BLaER1 treated with 17β-estradiol and CSF1 and Interleukin-3, amounts not matched to agents 10 nM and 100 nM (cell line): Measurements from ENCODE around the gene MAP4.
"Not testable (repeated sequence)": the region's sequence is repeated elsewhere in the genome, so short reads cannot be mapped to it uniquely, and the experiment has no call there.

ENCODE experiments used
- H3K27ac ChIP-seq, 11 experiments: shearing (Covaris generic); formaldehyde crosslinking; 2 replicates each; pipeline ENCODE4 v1.8.1; 2022
- H3K27me3 ChIP-seq, 11 experiments: shearing (Covaris generic); formaldehyde crosslinking; 2 replicates each; pipeline ENCODE4 v1.8.1; 2022
- H3K36me3 ChIP-seq, 11 experiments: shearing (Covaris generic); formaldehyde crosslinking; 2 replicates each; pipeline ENCODE4 v1.8.1; 2022
- H3K4me1 ChIP-seq, 10 experiments: shearing (Covaris generic); formaldehyde crosslinking; 2 replicates each; pipeline ENCODE4 v1.8.1; 2022
- H3K4me2 ChIP-seq, 11 experiments: shearing (Covaris generic); formaldehyde crosslinking; 2 replicates each; pipeline ENCODE4 v1.8.1; 2022
- H3K4me3 ChIP-seq, 10 experiments: shearing (Covaris generic); formaldehyde crosslinking; 2 replicates each; pipeline ENCODE4 v1.8.1; 2022
- H3K9ac ChIP-seq, 11 experiments: shearing (Covaris generic); formaldehyde crosslinking; 2 replicates each; pipeline ENCODE4 v1.8.1; 2022
- H3K9me3 ChIP-seq, 11 experiments: shearing (Covaris generic); formaldehyde crosslinking; replicated peaks in 1 of 11; 2 replicates each; pipeline ENCODE4 v1.8.1; 2022
- H4K20me1 ChIP-seq, 11 experiments: shearing (Covaris generic); formaldehyde crosslinking; 2 replicates each; pipeline ENCODE4 v1.8.1; 2022
- Cebpa-rat ChIP-seq, 11 experiments: shearing (Covaris generic); IDR thresholded peaks; 2 replicates each; pipeline ENCODE4 v1.8.1; 2022

MAP4 gene

DNA sequence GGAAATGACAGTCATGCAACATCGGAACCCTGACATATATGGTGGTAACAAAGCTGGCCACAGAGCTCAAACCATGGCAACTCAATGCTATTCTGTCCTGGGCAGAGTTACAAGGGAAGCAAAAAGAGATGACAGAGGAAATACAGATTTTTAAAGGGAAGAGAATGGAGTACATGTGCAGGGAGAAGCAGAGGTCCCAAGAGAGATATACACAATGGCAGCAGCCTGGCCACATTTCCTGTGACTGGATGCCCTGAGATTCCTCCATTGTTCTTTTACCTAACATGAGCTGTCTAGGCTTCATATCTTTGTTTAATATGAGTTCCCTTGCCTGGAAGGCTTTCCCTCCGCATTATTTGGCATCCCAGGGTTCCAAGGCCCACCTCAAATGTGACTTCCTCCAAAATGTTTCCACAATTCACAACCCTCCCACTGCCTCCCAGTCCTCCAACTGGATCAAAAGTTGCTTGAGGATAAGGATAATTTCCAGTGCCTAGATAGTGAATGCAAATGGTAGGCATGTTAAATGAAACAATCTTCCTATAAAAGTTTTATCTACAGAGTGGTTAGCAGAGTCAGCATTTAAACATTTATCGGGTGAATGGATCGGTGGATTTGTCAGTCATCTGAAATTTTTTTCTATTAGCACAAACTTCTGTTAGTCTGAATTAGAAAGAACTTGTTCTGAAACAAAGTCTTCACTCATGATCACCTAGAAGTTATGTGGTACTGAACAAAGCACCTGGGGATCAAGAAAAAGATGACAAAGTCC lies 127.0 kb downstream of the MAP4 start:
- H3K4me3 ChIP-seq = no peak overlapping the region
- H3K9ac ChIP-seq = no peak overlapping the region
- peaks cover 45 to 91% (median 67%) of the 10 kb centered on the region in 11 experiments for H3K36me3 ChIP-seq
- peaks cover 0 to 37% (median 5%) of the 10 kb centered on the region in 11 experiments; a peak in 9 of 22 replicates for H3K9me3 ChIP-seq
- H3K4me2 ChIP-seq = peak overlapping the region in 8 of 11 experiments; percentile 37 to 77 (median 49); a peak in 16 of 22 replicates
- no peaks in the 10 kb centered on the region for H3K27me3 ChIP-seq
- H3K27ac ChIP-seq = peak overlapping the region in 1 of 11 experiments; percentile 6; a peak in 2 of 22 replicates
- TF ChIP-seq Cebpa-rat (IDR thresholded peaks at IDR 0.05) = no peak
- peaks cover 0 to 5% (median 0%) of the 10 kb centered on the region in 11 experiments; a peak in 1 of 22 replicates for H4K20me1 ChIP-seq
- peaks cover 9 to 38% (median 32%) of the 10 kb centered on the region in 10 experiments; a peak in 18 of 20 replicates for H3K4me1 ChIP-seq

- H3K27me3 ChIP-seq, H4K20me1 ChIP-seq, H3K27ac ChIP-seq, H3K9ac ChIP-seq, H3K4me2 ChIP-seq, H3K4me3 ChIP-seq: not testable (repeated sequence)
- peaks cover 41 to 90% (median 63%) of the 10 kb centered on the region in 11 experiments for H3K36me3 ChIP-seq
- H3K4me1 ChIP-seq = peaks cover 9 to 38% (median 32%) of the 10 kb centered on the region in 10 experiments; a peak in 18 of 20 replicates
- H3K9me3 ChIP-seq = peaks cover 0 to 37% (median 5%) of the 10 kb centered on the region in 11 experiments; a peak in 9 of 22 replicates
Measured at GRCh38 chr3:47887991-47888390, 128.2 kb downstream of the MAP4 start.

DNA sequence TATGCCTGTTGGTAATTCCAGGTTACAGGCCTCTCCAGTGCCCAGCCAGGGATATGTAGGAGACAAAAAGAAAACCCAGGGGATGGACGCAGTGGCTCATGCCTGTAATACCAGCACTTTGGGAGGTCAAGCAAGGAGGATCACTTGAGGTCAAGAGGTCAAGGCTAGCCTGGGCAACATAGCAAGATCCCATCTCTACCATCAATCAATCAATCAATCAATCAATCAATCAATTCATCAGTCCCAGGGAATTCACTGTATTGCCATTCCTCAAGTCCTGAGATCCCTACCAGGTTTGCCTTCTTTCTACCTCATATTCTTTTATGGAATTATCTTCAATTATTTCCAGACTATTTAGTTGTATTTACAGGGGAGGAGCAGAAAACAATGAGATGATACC lies 131.0 kb downstream of the MAP4 start:
- Histone ChIP-seq H3K27me3 (no peaks in the 10 kb centered on the region), H3K9me3 (peaks cover 0 to 37% (median 5%) of the 10 kb centered on the region in 11 experiments; a peak in 9 of 22 replicates), H3K4me1 (peaks cover 0 to 26% (median 22%) of the 10 kb centered on the region in 10 experiments; a peak in 16 of 20 replicates), H3K9ac (no peak overlapping the region), H3K4me3 (no peak overlapping the region), H3K4me2 (peak overlapping the region in 6 of 11 experiments; percentile 7 to 25 (median 20); a peak in 6 of 22 replicates), H3K36me3 (peaks cover 20 to 88% (median 47%) of the 10 kb centered on the region in 11 experiments; a peak in 20 of 22 replicates), H4K20me1 (peaks cover 0 to 5% (median 0%) of the 10 kb centered on the region in 11 experiments; a peak in 1 of 22 replicates), H3K27ac (no peak overlapping the region)
- TF ChIP-seq Cebpa-rat (IDR thresholded peaks at IDR 0.05) = no peak

DNA sequence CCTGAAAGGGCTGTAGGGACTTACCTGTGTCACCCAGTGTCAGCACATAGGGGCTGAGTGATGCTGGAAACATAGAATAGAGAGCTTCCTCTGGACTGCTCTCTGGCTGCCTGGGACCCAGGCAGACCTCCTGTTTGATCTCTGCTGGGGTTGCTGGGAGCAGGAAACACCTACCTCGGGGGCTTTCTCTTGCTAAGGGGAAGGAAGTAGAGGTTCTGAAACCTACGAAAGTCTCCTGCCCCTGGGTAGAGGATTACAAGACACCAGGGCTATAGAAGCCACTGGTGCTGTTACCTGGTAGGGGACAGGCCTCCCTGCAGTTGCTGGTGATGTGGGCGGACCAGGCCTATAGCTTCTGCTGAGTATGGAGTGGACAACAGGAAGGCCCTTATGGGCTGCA lies 131.6 kb downstream of the MAP4 start:
- peaks cover 0 to 5% (median 0%) of the 10 kb centered on the region in 11 experiments; a peak in 1 of 22 replicates for H4K20me1 ChIP-seq
- no peaks in the 10 kb centered on the region for H3K27me3 ChIP-seq
- no peak for TF ChIP-seq Cebpa-rat (IDR thresholded peaks at IDR 0.05)
- peaks cover 0 to 22% (median 18%) of the 10 kb centered on the region in 10 experiments; a peak in 16 of 20 replicates for H3K4me1 ChIP-seq
- H3K9me3 ChIP-seq = peaks cover 0 to 37% (median 5%) of the 10 kb centered on the region in 11 experiments; a peak in 9 of 22 replicates
- H3K4me3 ChIP-seq = no peak overlapping the region
- peak overlapping the region in 4 of 11 experiments; percentile 8 to 25 (median 20); a peak in 6 of 22 replicates for H3K4me2 ChIP-seq
- no peak overlapping the region for H3K9ac ChIP-seq
- H3K36me3 ChIP-seq = peaks cover 20 to 91% (median 47%) of the 10 kb centered on the region in 11 experiments; a peak in 20 of 22 replicates
- no peak overlapping the region for H3K27ac ChIP-seq

GRCh38 chr3:47882338-47882737 lies 133.9 kb downstream of the MAP4 start:
- no peaks in the 10 kb centered on the region for H3K27me3 ChIP-seq
- peaks cover 0 to 17% (median 15%) of the 10 kb centered on the region in 10 experiments; a peak in 17 of 20 replicates for H3K4me1 ChIP-seq
- H3K4me2 ChIP-seq = no peak overlapping the region
- TF ChIP-seq Cebpa-rat (IDR thresholded peaks at IDR 0.05) = no peak
- H3K4me3 ChIP-seq = no peak overlapping the region
- H4K20me1 ChIP-seq = peaks cover 0 to 10% (median 0%) of the 10 kb centered on the region in 11 experiments; a peak in 2 of 22 replicates
- no peak overlapping the region for H3K9ac ChIP-seq
- peaks cover 0 to 25% (median 5%) of the 10 kb centered on the region in 11 experiments; a peak in 7 of 22 replicates for H3K9me3 ChIP-seq
- H3K36me3 ChIP-seq = peaks cover 18 to 86% (median 35%) of the 10 kb centered on the region in 11 experiments; a peak in 19 of 22 replicates
- no peak overlapping the region for H3K27ac ChIP-seq

- peaks cover 27 to 87% (median 49%) of the 10 kb centered on the region in 11 experiments for H3K36me3 ChIP-seq
- TF ChIP-seq Cebpa-rat (IDR thresholded peaks at IDR 0.05) = no peak
- H3K4me1 ChIP-seq = peaks cover 0 to 11% (median 10%) of the 10 kb centered on the region in 10 experiments; a peak in 17 of 20 replicates
- H3K27me3 ChIP-seq = no peaks in the 10 kb centered on the region
- no peak overlapping the region for H3K4me3 ChIP-seq
- no peak overlapping the region for H3K27ac ChIP-seq
- peak overlapping the region in 9 of 11 experiments; percentile 1 to 56 (median 33); a peak in 11 of 22 replicates for H3K4me2 ChIP-seq
- H4K20me1 ChIP-seq = peaks cover 0 to 10% (median 0%) of the 10 kb centered on the region in 11 experiments; a peak in 1 of 22 replicates
- H3K9ac ChIP-seq = no peak overlapping the region
- no peaks in the 10 kb centered on the region for H3K9me3 ChIP-seq
Measured at GRCh38 chr3:47877719-47878118, 138.5 kb downstream of the MAP4 start.

DNA sequence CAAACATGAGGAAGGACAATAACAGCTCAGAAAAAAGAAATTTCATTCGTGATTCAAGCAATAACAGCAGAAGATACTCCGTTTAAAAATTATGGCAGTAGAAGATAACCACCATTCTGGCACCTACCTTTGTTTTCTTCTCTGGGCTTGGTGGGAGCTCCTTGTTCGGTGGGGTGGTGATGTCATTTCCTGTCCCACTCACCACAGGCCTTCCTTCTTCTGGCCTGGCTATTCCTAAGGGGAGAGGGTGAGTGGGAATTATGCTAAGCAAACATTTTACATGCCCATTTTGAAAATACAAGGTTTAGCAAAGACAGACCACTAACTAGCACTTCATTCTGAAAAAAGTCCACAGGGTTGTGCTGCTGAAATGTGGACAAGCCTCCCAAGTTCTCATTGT lies 138.9 kb downstream of the MAP4 start:
- peak overlapping the region in 9 of 11 experiments; percentile 1 to 56 (median 33); a peak in 11 of 22 replicates for H3K4me2 ChIP-seq
- H3K9ac ChIP-seq = no peak overlapping the region
- TF ChIP-seq Cebpa-rat (IDR thresholded peaks at IDR 0.05) = no peak
- peaks cover 0 to 11% (median 10%) of the 10 kb centered on the region in 10 experiments; a peak in 17 of 20 replicates for H3K4me1 ChIP-seq
- peaks cover 28 to 88% (median 53%) of the 10 kb centered on the region in 11 experiments for H3K36me3 ChIP-seq
- no peak overlapping the region for H3K4me3 ChIP-seq
- no peaks in the 10 kb centered on the region for H3K27me3 ChIP-seq
- peaks cover 0 to 10% (median 0%) of the 10 kb centered on the region in 11 experiments; a peak in 1 of 22 replicates for H4K20me1 ChIP-seq
- no peaks in the 10 kb centered on the region for H3K9me3 ChIP-seq
- H3K27ac ChIP-seq = no peak overlapping the region

DNA sequence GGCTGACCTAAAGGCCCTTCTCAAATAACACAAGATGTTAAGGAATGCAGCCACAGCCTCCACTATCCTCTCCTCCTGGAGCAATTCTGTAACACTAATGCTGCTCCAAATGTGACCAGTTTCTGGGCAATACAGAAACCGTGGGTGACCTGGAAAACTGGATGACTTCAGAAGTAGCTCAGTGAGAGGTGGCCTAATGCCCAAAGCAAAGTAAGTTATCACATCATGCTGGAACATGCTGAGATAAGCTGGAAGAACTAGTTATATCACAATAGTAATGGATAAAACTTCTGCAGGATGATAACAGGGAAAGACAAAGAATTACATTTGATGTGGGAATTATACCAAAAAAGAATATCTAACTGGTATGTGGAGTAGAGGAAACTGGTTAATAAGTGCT lies 141.3 kb downstream of the MAP4 start:
- Histone ChIP-seq H3K4me2 (no peak overlapping the region), H3K36me3 (peaks cover 49 to 93% (median 72%) of the 10 kb centered on the region in 11 experiments), H3K9me3 (no peaks in the 10 kb centered on the region), H3K27me3 (no peaks in the 10 kb centered on the region), H3K4me3 (no peak overlapping the region), H3K4me1 (peaks cover 0 to 11% (median 10%) of the 10 kb centered on the region in 10 experiments; a peak in 17 of 20 replicates), H4K20me1 (peaks cover 0 to 10% (median 0%) of the 10 kb centered on the region in 11 experiments; a peak in 1 of 22 replicates), H3K9ac (no peak overlapping the region), H3K27ac (no peak overlapping the region)
- TF ChIP-seq Cebpa-rat (IDR thresholded peaks at IDR 0.05) = no peak

GRCh38 chr3:47874438-47874837 lies 141.8 kb downstream of the MAP4 start:
- no peak overlapping the region for H3K4me2 ChIP-seq
- peaks cover 53 to 93% (median 77%) of the 10 kb centered on the region in 11 experiments for H3K36me3 ChIP-seq
- H3K27ac ChIP-seq = no peak overlapping the region
- no peak overlapping the region for H3K4me3 ChIP-seq
- peaks cover 0 to 11% (median 10%) of the 10 kb centered on the region in 10 experiments; a peak in 17 of 20 replicates for H3K4me1 ChIP-seq
- no peaks in the 10 kb centered on the region for H3K27me3 ChIP-seq
- no peak for TF ChIP-seq Cebpa-rat (IDR thresholded peaks at IDR 0.05)
- H3K9me3 ChIP-seq = no peaks in the 10 kb centered on the region
- peaks cover 0 to 10% (median 0%) of the 10 kb centered on the region in 11 experiments; a peak in 1 of 22 replicates for H4K20me1 ChIP-seq
- no peak overlapping the region for H3K9ac ChIP-seq
